ENCODE data around the gene SLC15A3. TPM values are rescaled to one million over a fixed set of nuclear protein-coding genes. Genes with fewer than 3 reads are reported as not detected.
A peak's percentile ranks its signal among the peaks of the same experiment; 100 is the strongest.

The SLC15A3 gene
- total and polyA plus RNA-seq, 2 donors from 2014 or later = 26.6 to 27.0 TPM

GRCh38 chr11:60995798-60996197 is 43.8 kb upstream of the SLC15A3 start:
- H3K9ac ChIP-seq (ENCODE audit: low read length in 3 of 3) = no peak overlapping the region
- no peaks in the 10 kb centered on the region for H3K27me3 ChIP-seq (ENCODE audit: control insufficient read depth, insufficient read depth, low read length)
- H3K4me3 ChIP-seq (ENCODE audit: low read length in 3 of 3) = no peak overlapping the region
- no peaks in the 10 kb centered on the region for H3K9me3 ChIP-seq (ENCODE audit: control insufficient read depth in 2 of 3, insufficient read depth in 1 of 3, low read length in 3 of 3)
- FAIRE-seq (no peak), DNase-seq (no peak)
- TF ChIP-seq CTCF (IDR thresholded peaks at IDR 0.05; ENCODE audit: borderline replicate concordance, extremely low read depth, insufficient read depth) = no peak
- H3K27ac ChIP-seq (ENCODE audit: low read depth in 2 of 2, low read length in 2 of 2) = no peak overlapping the region
- peaks cover 0 to 10% (median 8%) of the 10 kb centered on the region in 3 donors for H3K4me1 ChIP-seq (ENCODE audit: control insufficient read depth in 2 of 3, insufficient read depth in 2 of 3, low read depth in 1 of 3, low read length in 3 of 3)
- H3K36me3 ChIP-seq (ENCODE audit: control insufficient read depth in 2 of 3, insufficient read depth in 3 of 3, low read length in 3 of 3) = no peaks in the 10 kb centered on the region
- intact Hi-C loops (cut with DNase I) = no loop called here

- H3K4me3 ChIP-seq (ENCODE audit: low read length in 3 of 3) = no peak overlapping the region
- no peaks in the 10 kb centered on the region for H3K27me3 ChIP-seq (ENCODE audit: control insufficient read depth, insufficient read depth, low read length)
- H3K4me1 ChIP-seq (ENCODE audit: control insufficient read depth in 2 of 3, insufficient read depth in 2 of 3, low read depth in 1 of 3, low read length in 3 of 3) = peaks cover 0 to 10% (median 8%) of the 10 kb centered on the region in 3 donors
- no peak for TF ChIP-seq CTCF (IDR thresholded peaks at IDR 0.05; ENCODE audit: borderline replicate concordance, extremely low read depth, insufficient read depth)
- intact Hi-C loops (cut with DNase I) = no loop called here
- DNase-seq = peak in 4 of 5 donors; percentile 12 to 69 (median 52)
- H3K36me3 ChIP-seq (ENCODE audit: control insufficient read depth in 2 of 3, insufficient read depth in 3 of 3, low read length in 3 of 3) = no peaks in the 10 kb centered on the region
- H3K9ac ChIP-seq (ENCODE audit: low read length in 3 of 3) = no peak overlapping the region
- no peak for FAIRE-seq
- H3K9me3 ChIP-seq (ENCODE audit: control insufficient read depth in 2 of 3, insufficient read depth in 1 of 3, low read length in 3 of 3) = no peaks in the 10 kb centered on the region
- no peak overlapping the region for H3K27ac ChIP-seq (ENCODE audit: low read depth in 2 of 2, low read length in 2 of 2)
Measured at GRCh38 chr11:60994541-60995080, 42.6 kb upstream of the SLC15A3 start.

- FAIRE-seq (no peak), DNase-seq (no peak)
- Histone ChIP-seq H3K9me3 (ENCODE audit: control insufficient read depth in 2 of 3, insufficient read depth in 1 of 3, low read length in 3 of 3) (no peaks in the 10 kb centered on the region), H3K27me3 (ENCODE audit: control insufficient read depth, insufficient read depth, low read length) (no peaks in the 10 kb centered on the region), H3K36me3 (ENCODE audit: control insufficient read depth in 2 of 3, insufficient read depth in 3 of 3, low read length in 3 of 3) (no peaks in the 10 kb centered on the region), H3K4me3 (ENCODE audit: low read length in 3 of 3) (no peak overlapping the region), H3K4me1 (ENCODE audit: control insufficient read depth in 2 of 3, insufficient read depth in 2 of 3, low read depth in 1 of 3, low read length in 3 of 3) (peaks cover 0 to 10% (median 8%) of the 10 kb centered on the region in 3 donors), H3K27ac (ENCODE audit: low read depth in 2 of 2, low read length in 2 of 2) (no peak overlapping the region), H3K9ac (ENCODE audit: low read length in 3 of 3) (no peak overlapping the region)
- intact Hi-C loops (cut with DNase I) = no loop called here
- TF ChIP-seq CTCF (IDR thresholded peaks at IDR 0.05; ENCODE audit: borderline replicate concordance, extremely low read depth, insufficient read depth) = no peak
Measured at GRCh38 chr11:60993615-60994014, 41.6 kb upstream of the SLC15A3 start.

All from kidney (tissue), 14 donors.